Measurements from ENCODE around the gene PRDM16. TPM values are rescaled to one million over a fixed set of nuclear protein-coding genes. Genes with fewer than 3 reads are reported as not detected.

The PRDM16 gene
- total and polyA plus RNA-seq, 4 donors: 0.05 to 0.67 (median 0.19) TPM

DNA sequence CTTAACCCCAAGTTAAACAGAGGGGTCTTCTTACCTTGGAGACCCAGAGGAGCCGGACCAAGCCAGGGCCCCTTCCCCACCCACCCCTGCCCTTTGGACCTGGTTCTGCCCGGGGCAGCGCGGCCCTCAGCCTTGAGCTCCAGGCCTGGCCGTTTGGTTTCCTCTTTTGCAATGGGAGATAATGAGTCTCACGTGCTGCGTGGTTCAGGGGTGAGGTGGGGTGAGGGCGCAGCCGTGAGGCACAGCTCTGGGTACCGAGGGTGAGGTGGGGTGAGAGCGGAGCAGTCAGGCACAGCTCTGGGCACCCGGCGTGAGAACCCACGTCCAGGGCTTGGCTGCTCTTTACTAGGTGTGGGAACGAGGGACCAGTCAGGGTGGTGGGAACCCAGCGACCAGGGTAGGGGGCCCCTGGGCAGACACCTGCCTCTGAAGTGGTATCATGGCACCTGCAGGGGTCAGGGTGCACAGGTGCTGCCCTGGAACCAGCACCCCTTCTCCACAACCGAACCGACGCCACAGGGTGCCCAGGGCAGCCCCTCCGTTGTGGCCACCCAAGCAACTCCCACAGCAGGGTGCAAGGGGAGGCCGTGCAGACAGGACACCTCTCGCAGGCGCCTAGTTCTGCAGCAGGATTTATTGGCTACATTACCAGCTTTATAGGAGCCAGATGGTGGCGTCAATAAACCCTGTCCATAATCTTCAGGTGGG is 182.2 kb downstream of the PRDM16 start:
- peaks cover 0 to 10% (median 2%) of the 10 kb centered on the region in 4 donors for H3K27me3 ChIP-seq (ENCODE audit: control insufficient read depth in 4 of 4, insufficient read depth in 4 of 4, low read length in 3 of 4)
- DNase-seq (ENCODE audit: low spot score): peak; percentile 36

DNA sequence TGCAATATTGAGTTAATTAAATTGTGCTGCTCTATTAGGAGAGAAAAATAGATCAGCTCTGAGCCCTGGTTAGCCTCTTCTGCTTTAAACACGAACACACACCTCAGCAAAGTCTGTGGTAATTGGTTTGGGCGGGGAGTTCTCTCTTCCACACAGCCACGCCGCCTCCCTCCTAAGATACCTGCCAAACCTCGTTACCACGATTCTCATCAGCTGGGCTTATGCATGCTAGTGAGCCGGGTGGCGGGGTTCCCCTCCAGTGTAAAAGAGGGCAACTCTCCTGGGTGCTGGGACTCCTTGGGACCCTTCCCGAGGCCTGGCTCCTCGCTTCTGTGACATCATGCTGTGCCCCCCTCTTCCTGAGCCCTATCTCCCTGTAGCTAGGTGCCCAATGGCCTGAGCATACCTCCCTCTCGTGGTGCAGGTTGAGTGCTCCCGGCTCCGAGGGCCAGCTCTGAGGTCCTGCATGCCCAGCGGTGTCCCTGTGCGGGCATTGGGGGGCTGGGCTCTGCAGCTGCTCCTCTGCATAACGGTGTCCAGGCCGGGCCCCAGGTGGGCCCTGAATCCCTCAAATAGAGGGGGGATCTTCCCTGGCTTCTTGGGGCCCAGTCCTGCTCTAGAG is 182.9 kb downstream of the PRDM16 start:
- H3K9ac ChIP-seq (ENCODE audit: low read depth in 1 of 2, low read length in 2 of 2): no peak overlapping the region
- WGBS: 83% methylated on average over 17 of the region's 17 CpGs
- no peaks in the 10 kb centered on the region for H3K36me3 ChIP-seq (ENCODE audit: control insufficient read depth in 4 of 4, insufficient read depth in 3 of 4, low read depth in 1 of 4, low read length in 3 of 4)
- no peak overlapping the region for H3K4me3 ChIP-seq (ENCODE audit: low read depth in 1 of 3, low read length in 3 of 3)
- H3K27ac ChIP-seq (ENCODE audit: low read depth in 1 of 2, low read length in 2 of 2): no peak overlapping the region
- TF ChIP-seq, protein P1, sequence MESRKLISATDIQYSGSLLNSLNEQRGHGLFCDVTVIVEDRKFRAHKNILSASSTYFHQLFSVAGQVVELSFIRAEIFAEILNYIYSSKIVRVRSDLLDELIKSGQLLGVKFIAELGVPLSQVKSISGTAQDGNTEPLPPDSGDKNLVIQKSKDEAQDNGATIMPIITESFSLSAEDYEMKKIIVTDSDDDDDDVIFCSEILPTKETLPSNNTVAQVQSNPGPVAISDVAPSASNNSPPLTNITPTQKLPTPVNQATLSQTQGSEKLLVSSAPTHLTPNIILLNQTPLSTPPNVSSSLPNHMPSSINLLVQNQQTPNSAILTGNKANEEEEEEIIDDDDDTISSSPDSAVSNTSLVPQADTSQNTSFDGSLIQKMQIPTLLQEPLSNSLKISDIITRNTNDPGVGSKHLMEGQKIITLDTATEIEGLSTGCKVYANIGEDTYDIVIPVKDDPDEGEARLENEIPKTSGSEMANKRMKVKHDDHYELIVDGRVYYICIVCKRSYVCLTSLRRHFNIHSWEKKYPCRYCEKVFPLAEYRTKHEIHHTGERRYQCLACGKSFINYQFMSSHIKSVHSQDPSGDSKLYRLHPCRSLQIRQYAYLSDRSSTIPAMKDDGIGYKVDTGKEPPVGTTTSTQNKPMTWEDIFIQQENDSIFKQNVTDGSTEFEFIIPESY (IDR thresholded peaks at IDR 0.05): no peak
- no peak for TF ChIP-seq FOXA2 (IDR thresholded peaks at IDR 0.05)
- no peak for TF ChIP-seq FOXA1 (IDR thresholded peaks at IDR 0.05)
- no peak for TF ChIP-seq RXRA (IDR thresholded peaks at IDR 0.05)
- TF ChIP-seq, protein P2, sequence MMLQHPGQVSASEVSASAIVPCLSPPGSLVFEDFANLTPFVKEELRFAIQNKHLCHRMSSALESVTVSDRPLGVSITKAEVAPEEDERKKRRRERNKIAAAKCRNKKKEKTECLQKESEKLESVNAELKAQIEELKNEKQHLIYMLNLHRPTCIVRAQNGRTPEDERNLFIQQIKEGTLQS (IDR thresholded peaks at IDR 0.05): no peak
- no peak for TF ChIP-seq HNF4G (IDR thresholded peaks at IDR 0.05)
- no peak for TF ChIP-seq YY1 (IDR thresholded peaks at IDR 0.05)
- TF ChIP-seq EGR1 (IDR thresholded peaks at IDR 0.05; ENCODE audit: low read depth in 2 of 2): no peak
- TF ChIP-seq, protein P3, sequence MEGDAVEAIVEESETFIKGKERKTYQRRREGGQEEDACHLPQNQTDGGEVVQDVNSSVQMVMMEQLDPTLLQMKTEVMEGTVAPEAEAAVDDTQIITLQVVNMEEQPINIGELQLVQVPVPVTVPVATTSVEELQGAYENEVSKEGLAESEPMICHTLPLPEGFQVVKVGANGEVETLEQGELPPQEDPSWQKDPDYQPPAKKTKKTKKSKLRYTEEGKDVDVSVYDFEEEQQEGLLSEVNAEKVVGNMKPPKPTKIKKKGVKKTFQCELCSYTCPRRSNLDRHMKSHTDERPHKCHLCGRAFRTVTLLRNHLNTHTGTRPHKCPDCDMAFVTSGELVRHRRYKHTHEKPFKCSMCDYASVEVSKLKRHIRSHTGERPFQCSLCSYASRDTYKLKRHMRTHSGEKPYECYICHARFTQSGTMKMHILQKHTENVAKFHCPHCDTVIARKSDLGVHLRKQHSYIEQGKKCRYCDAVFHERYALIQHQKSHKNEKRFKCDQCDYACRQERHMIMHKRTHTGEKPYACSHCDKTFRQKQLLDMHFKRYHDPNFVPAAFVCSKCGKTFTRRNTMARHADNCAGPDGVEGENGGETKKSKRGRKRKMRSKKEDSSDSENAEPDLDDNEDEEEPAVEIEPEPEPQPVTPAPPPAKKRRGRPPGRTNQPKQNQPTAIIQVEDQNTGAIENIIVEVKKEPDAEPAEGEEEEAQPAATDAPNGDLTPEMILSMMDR (IDR thresholded peaks at IDR 0.05; ENCODE audit: low read depth, low read length, missing input control): no peak
- no peak for TF ChIP-seq HNF4A (conservative IDR thresholded peaks at IDR 0.05)
- no peak for TF ChIP-seq TAF1 (conservative IDR thresholded peaks at IDR 0.05)
- TF ChIP-seq, protein P4, sequence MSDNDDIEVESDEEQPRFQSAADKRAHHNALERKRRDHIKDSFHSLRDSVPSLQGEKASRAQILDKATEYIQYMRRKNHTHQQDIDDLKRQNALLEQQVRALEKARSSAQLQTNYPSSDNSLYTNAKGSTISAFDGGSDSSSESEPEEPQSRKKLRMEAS (IDR thresholded peaks at IDR 0.05): no peak
- no peak for TF ChIP-seq JUND (IDR thresholded peaks at IDR 0.05)
- TF ChIP-seq GABPA (IDR thresholded peaks at IDR 0.05 in 1 of 2, conservative IDR thresholded peaks at IDR 0.05 in 1 of 2): no peak
- no peak for TF ChIP-seq RAD21 (IDR thresholded peaks at IDR 0.05)
- TF ChIP-seq, protein P5, sequence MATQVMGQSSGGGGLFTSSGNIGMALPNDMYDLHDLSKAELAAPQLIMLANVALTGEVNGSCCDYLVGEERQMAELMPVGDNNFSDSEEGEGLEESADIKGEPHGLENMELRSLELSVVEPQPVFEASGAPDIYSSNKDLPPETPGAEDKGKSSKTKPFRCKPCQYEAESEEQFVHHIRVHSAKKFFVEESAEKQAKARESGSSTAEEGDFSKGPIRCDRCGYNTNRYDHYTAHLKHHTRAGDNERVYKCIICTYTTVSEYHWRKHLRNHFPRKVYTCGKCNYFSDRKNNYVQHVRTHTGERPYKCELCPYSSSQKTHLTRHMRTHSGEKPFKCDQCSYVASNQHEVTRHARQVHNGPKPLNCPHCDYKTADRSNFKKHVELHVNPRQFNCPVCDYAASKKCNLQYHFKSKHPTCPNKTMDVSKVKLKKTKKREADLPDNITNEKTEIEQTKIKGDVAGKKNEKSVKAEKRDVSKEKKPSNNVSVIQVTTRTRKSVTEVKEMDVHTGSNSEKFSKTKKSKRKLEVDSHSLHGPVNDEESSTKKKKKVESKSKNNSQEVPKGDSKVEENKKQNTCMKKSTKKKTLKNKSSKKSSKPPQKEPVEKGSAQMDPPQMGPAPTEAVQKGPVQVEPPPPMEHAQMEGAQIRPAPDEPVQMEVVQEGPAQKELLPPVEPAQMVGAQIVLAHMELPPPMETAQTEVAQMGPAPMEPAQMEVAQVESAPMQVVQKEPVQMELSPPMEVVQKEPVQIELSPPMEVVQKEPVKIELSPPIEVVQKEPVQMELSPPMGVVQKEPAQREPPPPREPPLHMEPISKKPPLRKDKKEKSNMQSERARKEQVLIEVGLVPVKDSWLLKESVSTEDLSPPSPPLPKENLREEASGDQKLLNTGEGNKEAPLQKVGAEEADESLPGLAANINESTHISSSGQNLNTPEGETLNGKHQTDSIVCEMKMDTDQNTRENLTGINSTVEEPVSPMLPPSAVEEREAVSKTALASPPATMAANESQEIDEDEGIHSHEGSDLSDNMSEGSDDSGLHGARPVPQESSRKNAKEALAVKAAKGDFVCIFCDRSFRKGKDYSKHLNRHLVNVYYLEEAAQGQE (IDR thresholded peaks at IDR 0.05): no peak
- peaks cover 0 to 7% (median 2%) of the 10 kb centered on the region in 4 donors for H3K27me3 ChIP-seq (ENCODE audit: control insufficient read depth in 4 of 4, insufficient read depth in 4 of 4, low read length in 3 of 4)
- peaks cover 0 to 2% (median under 1%) of the 10 kb centered on the region in 4 donors for H3K4me1 ChIP-seq (ENCODE audit: control insufficient read depth in 4 of 4, insufficient read depth in 4 of 4, low read length in 3 of 4)
- no peak for DNase-seq (ENCODE audit: low spot score)
- H3K9me3 ChIP-seq (ENCODE audit: control insufficient read depth in 4 of 4, low read length in 3 of 4): no peaks in the 10 kb centered on the region

More for the DNA sequence above, 182.2 kb downstream of the PRDM16 start:
- Histone ChIP-seq H3K4me1 (ENCODE audit: control insufficient read depth in 4 of 4, insufficient read depth in 4 of 4, low read length in 3 of 4) (peaks cover 0 to 2% (median under 1%) of the 10 kb centered on the region in 4 donors), H3K9ac (ENCODE audit: low read depth in 1 of 2, low read length in 2 of 2) (no peak overlapping the region), H3K9me3 (ENCODE audit: control insufficient read depth in 4 of 4, low read length in 3 of 4) (no peaks in the 10 kb centered on the region), H3K36me3 (ENCODE audit: control insufficient read depth in 4 of 4, insufficient read depth in 3 of 4, low read depth in 1 of 4, low read length in 3 of 4) (no peaks in the 10 kb centered on the region), H3K4me3 (ENCODE audit: low read depth in 1 of 3, low read length in 3 of 3) (no peak overlapping the region), H3K27ac (ENCODE audit: low read depth in 1 of 2, low read length in 2 of 2) (no peak overlapping the region)
- WGBS: 56% methylated on average over 24 of the region's 24 CpGs
- no peak for TF ChIP-seq HNF4A (conservative IDR thresholded peaks at IDR 0.05)
- no peak for TF ChIP-seq TAF1 (conservative IDR thresholded peaks at IDR 0.05)
- TF ChIP-seq GABPA (IDR thresholded peaks at IDR 0.05 in 1 of 2, conservative IDR thresholded peaks at IDR 0.05 in 1 of 2): no peak
- no peak for TF ChIP-seq SP1 (IDR thresholded peaks at IDR 0.05)
- no peak for TF ChIP-seq NR2F2 (IDR thresholded peaks at IDR 0.05)
